Measurements from ENCODE around the gene TASOR. TPM values are rescaled to one million over a fixed set of nuclear protein-coding genes. Genes with fewer than 3 reads are reported as not detected.
"Not testable (repeated sequence)": the region's sequence is repeated elsewhere in the genome, so short reads cannot be mapped to it uniquely, and the experiment has no call there.

TASOR gene
- total RNA-seq (10 to 100 TPM; 15.3 to 32.1 (median 20.5) TPM), polyA plus RNA-seq (10 to 100 TPM; 12.7 to 18.5 TPM)

- Histone ChIP-seq H3K27ac (peak within 1 kb of the TSS; percentile 96 to 100 (median 98)), H3K36me3 (no peaks in the 10 kb centered on the region), H3K4me1 (peaks cover 11 to 14% (median 12%) of the 10 kb centered on the region in 3 donors), H3K4me3 (peak within 1 kb of the TSS; percentile 76 to 94 (median 90)), H3K9me3 (no peaks in the 10 kb centered on the region), H3K27me3 (no peaks in the 10 kb centered on the region)
- FAIRE-seq (no peak), DNase-seq (peak; percentile 79 to 94 (median 88)), ATAC-seq (peak; percentile 94 to 97 (median 96))
- no peak for TF ChIP-seq CTCF (IDR thresholded peaks at IDR 0.05)
- 15 to 19% methylated on average over 49 to 68 of the region's 68 CpGs for WGBS, 2 donors
- intact Hi-C loops (cut with DNase I): no loop called here
Observed at GRCh38 chr3:56683122-56683817, at the start of gene TASOR. Gene TASOR, minus strand, starts transcription at chr3:56683265. Its CDS starts 259 bp downstream, at chr3:56683006.

GRCh38 chr3:56732109-56732508 lies 49.0 kb upstream of the TASOR start:
- WGBS, 2 donors: 89 to 94% methylated on average over 8 of the region's 8 CpGs
- H3K9me3 ChIP-seq: no peaks in the 10 kb centered on the region
- H3K36me3 ChIP-seq: peaks cover 0 to 54% (median 41%) of the 10 kb centered on the region in 3 donors
- no peak overlapping the region for H3K27ac ChIP-seq
- DNase-seq (no peak), ATAC-seq (no peak), FAIRE-seq (no peak)
- no peak overlapping the region for H3K4me3 ChIP-seq
- no peaks in the 10 kb centered on the region for H3K4me1 ChIP-seq
- no peak for TF ChIP-seq CTCF (IDR thresholded peaks at IDR 0.05)
- intact Hi-C loops (cut with DNase I): no loop called here
- no peaks in the 10 kb centered on the region for H3K27me3 ChIP-seq

- H3K4me1 ChIP-seq: no peaks in the 10 kb centered on the region
- FAIRE-seq: no peak
- DNase-seq: no peak
- no peaks in the 10 kb centered on the region for H3K9me3 ChIP-seq
- peaks cover 0 to 44% (median 37%) of the 10 kb centered on the region in 3 donors for H3K36me3 ChIP-seq
- no peaks in the 10 kb centered on the region for H3K27me3 ChIP-seq
- intact Hi-C loops (cut with DNase I): no loop called here
- 84 to 91% methylated on average over 3 of the region's 3 CpGs for WGBS, 2 donors
- ATAC-seq: peak in 1 of 4 donors; percentile 21
- H3K4me3 ChIP-seq: no peak overlapping the region
- TF ChIP-seq CTCF (IDR thresholded peaks at IDR 0.05): no peak
- H3K27ac ChIP-seq: no peak overlapping the region
Observed at GRCh38 chr3:56725175-56725574, 42.1 kb upstream of the TASOR start.

- FAIRE-seq (no peak), DNase-seq (no peak), ATAC-seq (peak in 1 of 4 donors; percentile 10)
- TF ChIP-seq CTCF (IDR thresholded peaks at IDR 0.05): no peak
- H3K4me1 ChIP-seq: no peaks in the 10 kb centered on the region
- intact Hi-C loops (cut with DNase I): no loop called here
- peaks cover 0 to 40% (median 35%) of the 10 kb centered on the region in 3 donors for H3K36me3 ChIP-seq
- no peak overlapping the region for H3K4me3 ChIP-seq
- WGBS, 2 donors: 83 to 87% methylated on average over 3 of the region's 3 CpGs
- H3K9me3 ChIP-seq: no peaks in the 10 kb centered on the region
- H3K27ac ChIP-seq: no peak overlapping the region
- H3K27me3 ChIP-seq: no peaks in the 10 kb centered on the region
Observed at GRCh38 chr3:56724676-56725075, 41.6 kb upstream of the TASOR start.

GRCh38 chr3:56720849-56721248 lies 37.8 kb upstream of the TASOR start:
- Histone ChIP-seq H3K36me3 (peaks cover 0 to 9% (median 0%) of the 10 kb centered on the region in 3 donors), H3K4me3 (no peak overlapping the region), H3K4me1 (no peaks in the 10 kb centered on the region), H3K9me3 (no peaks in the 10 kb centered on the region), H3K27ac (no peak overlapping the region), H3K27me3 (no peaks in the 10 kb centered on the region)
- TF ChIP-seq CTCF (IDR thresholded peaks at IDR 0.05): no peak
- no peak for DNase-seq
- ATAC-seq: peak in 1 of 4 donors; percentile 49
- FAIRE-seq: no peak
- intact Hi-C loops (cut with DNase I): no loop called here

- FAIRE-seq; H3K36me3 ChIP-seq; H3K27ac ChIP-seq; H3K9me3 ChIP-seq; ATAC-seq; H3K4me1 ChIP-seq; intact Hi-C loops (cut with DNase I); H3K4me3 ChIP-seq; H3K27me3 ChIP-seq: not testable (repeated sequence)
- WGBS, 2 donors: 91 to 96% methylated on average over 21 of the region's 21 CpGs
- peak in 1 of 6 donors; percentile 59 for DNase-seq
Observed at GRCh38 chr3:56718809-56719208, 35.7 kb upstream of the TASOR start.
